ENCODE data around the gene DSCAML1. TPM values are rescaled to one million over a fixed set of nuclear protein-coding genes. Genes with fewer than 3 reads are reported as not detected.

The DSCAML1 gene
- total RNA-seq, 1 experiment from 2014 or later: not detected

- DNase-seq (ENCODE audit: low read depth): no peak
Observed at GRCh38 chr11:117669616-117670015, 127.4 kb downstream of the DSCAML1 start.

DNA sequence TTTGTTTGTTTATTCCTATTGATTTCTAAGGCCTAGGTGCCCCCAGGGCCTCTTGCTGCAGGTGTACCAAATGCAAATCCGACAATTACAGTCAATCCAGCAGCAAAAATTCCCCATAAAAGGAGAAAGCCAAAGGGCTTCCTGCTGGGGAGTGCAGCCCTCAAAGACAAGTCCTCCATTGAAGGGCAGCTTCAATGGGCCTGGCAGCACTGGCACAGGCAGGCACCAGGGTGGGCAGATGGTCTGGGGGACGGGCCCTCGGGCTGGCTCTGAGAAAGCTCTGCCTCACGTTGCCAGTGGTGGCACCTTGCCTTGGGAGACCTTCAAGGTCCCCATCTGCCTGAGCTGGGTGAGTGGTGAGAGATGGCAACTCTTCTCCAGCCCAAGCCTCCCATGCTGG is 128.0 kb downstream of the DSCAML1 start:
- no peak for DNase-seq (ENCODE audit: low read depth)

GRCh38 chr11:117668321-117668751 is 128.7 kb downstream of the DSCAML1 start:
- DNase-seq (ENCODE audit: low read depth): no peak

- no peak for DNase-seq (ENCODE audit: low read depth)
Observed at GRCh38 chr11:117664897-117665296, 132.1 kb downstream of the DSCAML1 start.

GRCh38 chr11:117663821-117664220 is 133.2 kb downstream of the DSCAML1 start:
- DNase-seq (ENCODE audit: low read depth): no peak

DNA sequence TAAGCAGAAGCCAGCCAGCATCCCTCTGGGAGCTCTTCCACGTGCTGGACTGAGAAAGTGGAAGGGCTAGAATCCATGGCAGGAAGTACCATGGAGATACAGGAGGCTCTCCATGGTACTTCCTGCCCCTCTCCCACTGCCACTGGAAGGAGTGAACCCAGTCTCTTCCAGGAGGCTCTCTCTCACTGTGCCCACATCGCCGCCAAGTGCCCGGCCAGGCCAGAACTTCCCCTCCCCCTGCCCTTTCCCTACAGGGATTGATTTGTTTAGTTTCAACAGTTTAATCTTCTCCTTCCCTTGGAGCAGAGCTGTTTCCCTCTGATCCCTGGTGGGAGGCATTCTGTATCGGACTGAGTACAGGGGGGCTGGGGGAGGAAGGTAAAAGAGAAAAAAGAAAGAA is 133.6 kb downstream of the DSCAML1 start:
- DNase-seq (ENCODE audit: low read depth): no peak

DNA sequence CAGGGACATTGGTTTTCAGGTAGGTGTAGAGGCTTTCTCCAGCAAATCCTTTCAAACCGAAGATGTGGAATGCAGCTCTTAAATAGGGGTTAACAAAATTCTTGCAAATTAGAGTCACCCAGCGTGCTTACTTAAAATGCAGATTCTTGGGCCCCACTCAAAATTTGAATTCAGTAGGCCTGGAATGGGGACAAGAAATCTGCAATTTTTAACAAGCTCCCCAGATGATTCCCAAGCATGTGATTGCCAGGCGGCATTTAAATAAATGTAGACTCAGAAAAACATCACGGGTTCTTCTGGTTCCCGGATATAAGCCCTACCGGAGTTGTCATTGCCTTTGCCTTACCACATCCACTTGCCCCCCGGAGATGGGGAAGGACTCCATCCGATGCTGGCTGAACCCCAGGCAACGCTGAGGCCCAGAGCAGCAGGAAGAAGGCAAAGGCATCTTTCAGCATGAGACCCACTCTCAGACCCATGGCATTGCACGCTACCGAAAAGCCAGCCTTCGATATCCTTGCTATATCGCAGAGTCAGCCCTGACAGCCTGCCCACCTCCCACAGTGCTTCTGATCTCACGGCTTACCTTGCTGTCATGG is 134.2 kb downstream of the DSCAML1 start:
- DNase-seq (ENCODE audit: low read depth): no peak

GRCh38 chr11:117662255-117662654 is 134.8 kb downstream of the DSCAML1 start:
- no peak for DNase-seq (ENCODE audit: low read depth)

DNA sequence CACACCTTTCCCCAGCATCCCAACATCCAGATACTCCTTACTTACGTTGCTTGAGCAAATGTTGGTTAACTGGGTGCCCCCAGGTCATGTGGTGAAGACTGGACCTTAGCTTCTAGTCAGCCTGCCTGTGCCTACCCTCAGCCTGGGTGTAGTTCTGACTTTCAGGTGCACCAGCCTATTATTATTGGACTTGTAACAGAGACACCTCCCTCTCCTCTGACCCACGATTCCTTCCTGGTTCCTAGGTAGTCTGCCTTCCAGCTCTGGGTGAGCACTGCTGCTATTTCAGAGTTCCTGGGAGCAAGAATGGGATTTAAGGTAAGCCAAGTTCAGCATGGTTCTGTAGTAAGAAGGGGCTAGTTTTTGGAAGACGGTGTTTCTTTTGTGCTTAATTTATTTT is 138.2 kb downstream of the DSCAML1 start:
- DNase-seq (ENCODE audit: low read depth): no peak

DNA sequence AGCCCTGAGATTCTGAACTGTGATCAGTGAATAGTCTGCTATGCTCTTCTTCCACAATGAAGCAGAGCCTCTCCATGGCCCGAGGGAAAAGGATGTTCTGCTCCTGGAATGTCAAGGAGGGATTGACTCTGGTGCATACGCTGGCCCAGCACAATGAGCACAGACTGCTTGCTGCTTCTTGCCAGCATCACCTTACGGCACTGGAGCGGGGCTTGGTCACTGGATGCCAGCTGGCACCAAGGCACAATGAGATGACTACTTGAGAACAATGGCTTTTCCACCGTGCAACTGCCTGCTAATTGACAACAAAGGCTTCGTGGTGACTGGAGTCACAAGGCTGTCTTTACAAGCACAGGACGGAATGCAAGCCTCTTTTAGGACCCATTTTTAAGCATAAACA is 139.2 kb downstream of the DSCAML1 start:
- DNase-seq (ENCODE audit: low read depth): no peak

DNA sequence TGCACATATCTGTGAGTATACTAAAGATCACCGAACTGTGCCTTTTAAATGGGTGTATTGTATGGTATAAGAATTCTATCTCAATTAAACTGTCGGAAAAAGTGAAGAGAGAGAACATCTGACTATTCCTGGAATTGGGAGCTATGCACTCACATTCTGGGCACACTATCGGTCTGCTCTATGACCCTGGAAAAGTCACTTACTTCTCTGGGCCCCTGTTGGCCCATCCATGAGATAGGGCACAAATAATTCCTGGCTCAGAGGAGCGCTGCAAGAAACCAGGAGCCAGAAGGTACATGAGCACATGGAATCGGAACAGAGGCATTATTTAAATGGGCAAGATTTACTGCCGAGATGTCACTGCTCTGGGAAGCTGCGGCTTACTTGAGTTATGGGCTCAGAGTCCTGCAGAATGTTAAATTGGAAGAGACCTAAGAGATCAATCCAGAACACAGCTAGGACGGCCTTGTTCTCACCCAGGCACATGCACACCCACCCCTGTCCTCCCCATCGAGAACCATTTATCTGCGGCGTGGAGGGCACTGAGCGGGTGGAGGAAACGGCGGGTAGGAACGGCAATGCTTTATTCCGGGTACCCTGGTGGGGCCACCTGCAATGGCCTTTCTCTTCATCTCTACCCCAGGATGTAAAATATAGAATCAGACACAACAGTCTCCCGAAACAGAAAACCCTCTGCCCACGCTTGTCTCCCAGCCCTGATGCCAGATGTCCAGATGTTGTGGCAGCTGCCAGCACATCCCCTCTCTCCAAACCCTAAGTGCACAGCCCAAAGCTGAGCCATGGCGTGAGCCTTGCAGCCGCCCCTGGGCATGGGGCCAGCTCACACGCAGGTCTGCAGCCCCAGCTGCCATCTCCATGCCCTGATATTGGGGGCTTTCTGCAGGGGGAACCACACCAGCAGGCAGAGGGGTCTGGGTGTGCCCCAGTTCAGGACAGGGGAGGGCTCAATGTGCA is 142.4 kb downstream of the DSCAML1 start:
- no peak for DNase-seq (ENCODE audit: low read depth)

- DNase-seq (ENCODE audit: low read depth): no peak
Observed at GRCh38 chr11:117652521-117652920, 144.5 kb downstream of the DSCAML1 start.

GRCh38 chr11:117649296-117650055 is 147.5 kb downstream of the DSCAML1 start:
- no peak for DNase-seq (ENCODE audit: low read depth)

DNA sequence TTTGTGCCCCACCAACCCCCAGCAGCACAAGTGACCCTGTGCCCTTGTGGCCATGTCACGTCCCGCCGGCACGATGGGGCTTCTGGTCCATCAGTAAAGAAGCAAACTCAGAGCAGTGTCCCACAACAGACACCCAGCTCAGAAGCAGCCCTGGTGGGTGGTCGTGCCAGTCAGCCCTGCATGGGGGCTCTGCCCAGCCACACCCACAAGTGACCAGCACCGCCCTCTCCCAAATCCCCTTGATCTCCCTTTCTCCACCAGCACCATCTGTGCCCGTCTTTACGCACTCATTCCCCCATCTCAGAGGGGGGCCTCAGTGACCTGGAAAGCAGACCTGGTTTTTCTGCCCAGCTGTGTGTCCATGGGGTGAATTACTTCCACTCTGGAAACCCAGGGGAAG is 149.1 kb downstream of the DSCAML1 start:
- DNase-seq (ENCODE audit: low read depth): no peak

DNA sequence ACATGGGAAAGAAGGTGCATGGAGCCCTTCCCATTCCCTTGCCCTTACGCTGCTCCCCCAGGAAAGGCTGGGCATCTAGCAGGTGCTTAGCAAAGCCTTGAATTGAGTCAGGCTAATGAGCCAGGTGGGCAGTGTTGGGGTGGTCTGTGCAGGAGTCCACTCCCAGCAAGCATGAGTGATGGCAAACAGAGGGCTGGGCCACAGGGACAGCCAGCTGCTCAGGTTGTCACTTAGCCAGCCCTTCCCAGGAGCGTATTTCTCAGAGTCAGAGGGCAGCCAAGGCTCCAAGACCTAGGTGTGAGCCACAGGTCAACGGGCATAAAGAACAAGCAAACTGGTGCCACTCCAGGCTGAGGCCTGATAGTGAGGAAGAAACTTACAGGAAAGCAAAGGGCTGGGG is 149.8 kb downstream of the DSCAML1 start:
- DNase-seq (ENCODE audit: low read depth): no peak

- DNase-seq (ENCODE audit: low read depth): no peak
Observed at GRCh38 chr11:117646411-117646810, 150.6 kb downstream of the DSCAML1 start.

DNA sequence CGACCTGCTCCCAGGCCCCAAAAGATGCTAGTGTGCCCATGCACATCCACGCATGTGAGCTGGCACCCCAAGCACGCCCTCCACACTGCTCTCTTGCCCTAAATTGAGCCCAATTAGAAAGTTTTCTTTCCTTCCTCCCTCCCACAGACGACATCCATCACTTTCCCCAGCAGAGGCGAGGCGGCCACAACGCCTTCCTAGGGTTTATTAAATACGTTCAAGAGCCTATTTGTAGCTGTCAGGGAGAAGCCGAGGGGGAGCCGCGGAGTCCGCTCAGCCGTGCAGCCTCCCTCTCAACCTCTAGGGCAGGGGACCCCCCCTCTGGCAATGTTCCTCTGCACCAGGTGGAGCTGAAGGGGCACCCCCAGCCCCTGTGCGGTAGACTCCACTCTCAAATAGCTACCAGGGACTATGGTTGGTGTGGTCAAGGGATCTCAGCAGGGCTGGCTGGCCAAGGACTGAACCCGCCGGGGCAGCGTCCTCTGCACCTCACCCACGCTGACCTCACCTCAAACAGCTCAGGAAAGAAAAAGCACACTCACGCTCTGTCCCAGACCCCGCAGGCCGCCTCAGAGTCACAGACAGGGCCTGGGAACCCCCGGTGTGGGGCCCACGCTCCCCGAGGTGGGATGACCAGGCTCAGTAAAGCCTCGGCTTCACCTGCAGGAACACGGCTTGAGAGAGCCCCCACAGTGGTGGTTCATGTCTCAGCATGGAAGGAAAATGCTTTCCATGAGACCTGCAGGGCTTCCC is 152.4 kb downstream of the DSCAML1 start:
- DNase-seq (ENCODE audit: low read depth): no peak

GRCh38 chr11:117643606-117644300 is 153.3 kb downstream of the DSCAML1 start:
- DNase-seq (ENCODE audit: low read depth): no peak

DNA sequence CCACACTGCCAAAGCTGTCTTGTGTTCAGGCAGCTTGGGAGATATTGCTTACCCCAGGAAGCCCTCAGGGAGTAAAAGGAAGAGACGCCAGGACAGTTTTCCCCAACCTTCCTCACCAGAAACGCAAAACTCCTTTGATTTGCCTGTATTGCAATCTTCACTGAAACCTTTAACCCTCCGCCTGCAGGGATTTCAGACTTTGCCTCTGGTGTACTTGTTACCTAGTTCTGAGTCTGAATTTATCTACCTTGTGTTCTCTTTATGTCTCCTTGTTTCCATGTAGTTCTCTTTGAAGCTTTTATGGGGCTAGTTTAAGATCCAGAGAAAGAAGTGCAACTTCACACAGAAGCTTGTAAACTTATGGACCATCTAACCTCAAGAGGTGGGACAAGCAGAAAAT is 154.2 kb downstream of the DSCAML1 start:
- no peak for DNase-seq (ENCODE audit: low read depth)

GRCh38 chr11:117642396-117642795 is 154.6 kb downstream of the DSCAML1 start:
- no peak for DNase-seq (ENCODE audit: low read depth)
